BE2C (cell line): ENCODE measurements around the gene NEURL1.
"Not testable (repeated sequence)": the region's sequence is repeated elsewhere in the genome, so short reads cannot be mapped to it uniquely, and the experiment has no call there.

Experiments
- DNase-seq: peaks from one replicate; pipeline ENCODE4 v3.0.0-alpha.2; 2020
- H3K27me3 ChIP-seq: fragments of 250-450 bp; sonication (Bioruptor Pico); 2 replicates; pipeline ENCODE4 v1.5.1; 2020; ENCODE audit warnings: mild to moderate bottlenecking
- H3K36me3 ChIP-seq: fragments of 250-450 bp; sonication (Bioruptor Pico); 2 replicates; pipeline ENCODE4 v1.5.1; 2020; ENCODE audit warnings: mild to moderate bottlenecking
- H3K4me1 ChIP-seq: fragments of 250-450 bp; sonication (Bioruptor Pico); 2 replicates; pipeline ENCODE4 v1.5.1; 2020
- H3K4me3 ChIP-seq: 2 replicates; pipeline ENCODE4 v1.5.1; 2011; ENCODE audit warnings: low read depth, low read length
- H3K9me3 ChIP-seq: fragments of 250-450 bp; sonication (Bioruptor Pico); 2 replicates; pipeline ENCODE4 v1.5.1; 2020
- CTCF ChIP-seq: IDR thresholded peaks from 2 replicates; pipeline ENCODE4 v1.5.1; 2012; ENCODE audit warnings: mild to moderate bottlenecking, low read depth, low read length

The NEURL1 gene

GRCh38 chr10:103602028-103602851 is 108.7 kb downstream of the NEURL1 start:
- no peak for DNase-seq
- no peaks in the 10 kb centered on the region for H3K27me3 ChIP-seq
- peaks cover 2% of the 10 kb centered on the region; the same call in 1 of the 2 replicates for H3K4me1 ChIP-seq
- no peaks in the 10 kb centered on the region for H3K9me3 ChIP-seq
- H3K36me3 ChIP-seq, result no peaks in the 10 kb centered on the region; the same call in 1 of the 2 replicates
- H3K4me3 ChIP-seq, result no peak overlapping the region
- TF ChIP-seq CTCF, result no peak

- peaks cover 2% of the 10 kb centered on the region; the same call in 1 of the 2 replicates for H3K4me1 ChIP-seq
- H3K4me3 ChIP-seq, result no peak overlapping the region
- no peaks in the 10 kb centered on the region for H3K27me3 ChIP-seq
- no peaks in the 10 kb centered on the region; the same call in 1 of the 2 replicates for H3K36me3 ChIP-seq
- DNase-seq, result no peak
- no peaks in the 10 kb centered on the region for H3K9me3 ChIP-seq
- no peak for TF ChIP-seq CTCF
These were observed 109.3 kb downstream of the NEURL1 start for GRCh38 chr10:103602852-103603155.

- H3K36me3 ChIP-seq, result no peaks in the 10 kb centered on the region; the same call in 1 of the 2 replicates
- no peak for TF ChIP-seq CTCF
- no peak overlapping the region for H3K4me3 ChIP-seq
- no peaks in the 10 kb centered on the region for H3K27me3 ChIP-seq
- no peaks in the 10 kb centered on the region for H3K9me3 ChIP-seq
- H3K4me1 ChIP-seq, result peaks cover 2% of the 10 kb centered on the region; the same call in 1 of the 2 replicates
- no peak for DNase-seq
These were observed 109.9 kb downstream of the NEURL1 start for GRCh38 chr10:103603382-103603781.

- peak; percentile 63 for DNase-seq
- H3K9me3 ChIP-seq, result no peaks in the 10 kb centered on the region
- no peaks in the 10 kb centered on the region for H3K27me3 ChIP-seq
- peak; percentile 81 for TF ChIP-seq CTCF
- H3K4me1 ChIP-seq, result no peaks in the 10 kb centered on the region
- H3K36me3 ChIP-seq, result no peaks in the 10 kb centered on the region; the same call in 1 of the 2 replicates
- no peak overlapping the region for H3K4me3 ChIP-seq
These were observed 112.0 kb downstream of the NEURL1 start for GRCh38 chr10:103605359-103606096.

GRCh38 chr10:103606097-103606438 is 112.6 kb downstream of the NEURL1 start:
- H3K27me3 ChIP-seq, H3K4me1 ChIP-seq, DNase-seq, H3K36me3 ChIP-seq, H3K4me3 ChIP-seq, H3K9me3 ChIP-seq: not testable (repeated sequence)

- H3K4me1 ChIP-seq, H3K4me3 ChIP-seq, H3K27me3 ChIP-seq, DNase-seq, H3K36me3 ChIP-seq, H3K9me3 ChIP-seq: not testable (repeated sequence)
These were observed 113.5 kb downstream of the NEURL1 start for GRCh38 chr10:103607051-103607450.

- H3K36me3 ChIP-seq, H3K4me3 ChIP-seq, DNase-seq, H3K9me3 ChIP-seq, H3K4me1 ChIP-seq, H3K27me3 ChIP-seq: not testable (repeated sequence)
These were observed 114.6 kb downstream of the NEURL1 start for GRCh38 chr10:103608056-103608455.
